OCI-LY3 (cell line): Measurements from ENCODE around the gene TDRKH.
"Not testable (repeated sequence)": the region's sequence is repeated elsewhere in the genome, so short reads cannot be mapped to it uniquely, and the experiment has no call there.

ENCODE experiments used
- EZH2phosphoT487 ChIP-seq: fragments of 200-600 bp; shearing (Covaris generic); IDR thresholded peaks from 2 replicates; pipeline ENCODE4 v1.6.1; 2018; ENCODE audit warnings: antibody characterized with exemption, mixed run types, low read depth
- TF ChIP-seq, protein P1 (sequence below): fragments of 200-600, 300-600 bp; sonication (generic); IDR thresholded peaks from 2 replicates; pipeline ENCODE4 v1.5.1; 2014; ENCODE audit warnings: antibody characterized with exemption, low read length, low read depth

DNA sequence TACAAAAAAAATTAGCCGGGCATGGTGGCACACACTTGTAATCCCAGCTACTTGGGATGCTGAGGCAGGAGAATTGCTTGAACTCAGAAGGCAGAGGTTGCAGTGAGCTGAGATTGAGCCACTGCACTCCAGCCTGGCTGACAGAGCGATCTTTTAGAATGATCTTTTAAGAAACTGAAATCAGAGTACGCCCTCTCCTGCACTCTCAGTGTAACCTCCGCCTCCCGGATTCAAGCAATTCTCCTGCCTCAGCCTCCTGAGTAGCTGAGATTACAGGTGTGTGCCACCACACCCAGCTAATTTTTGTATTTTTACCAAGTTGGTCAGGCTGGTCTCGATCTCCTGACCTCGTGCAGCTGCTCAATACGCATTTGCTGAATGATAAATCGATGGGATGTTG lies 56.3 kb downstream of the TDRKH start:
- TF ChIP-seq, protein P1, sequence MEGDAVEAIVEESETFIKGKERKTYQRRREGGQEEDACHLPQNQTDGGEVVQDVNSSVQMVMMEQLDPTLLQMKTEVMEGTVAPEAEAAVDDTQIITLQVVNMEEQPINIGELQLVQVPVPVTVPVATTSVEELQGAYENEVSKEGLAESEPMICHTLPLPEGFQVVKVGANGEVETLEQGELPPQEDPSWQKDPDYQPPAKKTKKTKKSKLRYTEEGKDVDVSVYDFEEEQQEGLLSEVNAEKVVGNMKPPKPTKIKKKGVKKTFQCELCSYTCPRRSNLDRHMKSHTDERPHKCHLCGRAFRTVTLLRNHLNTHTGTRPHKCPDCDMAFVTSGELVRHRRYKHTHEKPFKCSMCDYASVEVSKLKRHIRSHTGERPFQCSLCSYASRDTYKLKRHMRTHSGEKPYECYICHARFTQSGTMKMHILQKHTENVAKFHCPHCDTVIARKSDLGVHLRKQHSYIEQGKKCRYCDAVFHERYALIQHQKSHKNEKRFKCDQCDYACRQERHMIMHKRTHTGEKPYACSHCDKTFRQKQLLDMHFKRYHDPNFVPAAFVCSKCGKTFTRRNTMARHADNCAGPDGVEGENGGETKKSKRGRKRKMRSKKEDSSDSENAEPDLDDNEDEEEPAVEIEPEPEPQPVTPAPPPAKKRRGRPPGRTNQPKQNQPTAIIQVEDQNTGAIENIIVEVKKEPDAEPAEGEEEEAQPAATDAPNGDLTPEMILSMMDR: not testable (repeated sequence)
- TF ChIP-seq EZH2phosphoT487: not testable (repeated sequence)
